ENCODE data around the gene MYO18A.

GRCh38 chr17:29102741-29103181 is 77.4 kb downstream of the MYO18A start:
- TF ChIP-seq CTCF (IDR thresholded peaks at IDR 0.05) (no peak), POLR2A (IDR thresholded peaks at IDR 0.05) (no peak)

Measured in tibial nerve (tissue), 3 donors.